ENCODE data around the gene ZSCAN9.

- TF ChIP-seq CTCF (IDR thresholded peaks at IDR 0.05; ENCODE audit: low read length) (no peak), EZH2 (optimal IDR thresholded peaks at IDR 0.05; ENCODE audit: low read depth, low read length) (no peak)
Measured at GRCh38 chr6:28206928-28207509, 18.1 kb upstream of the ZSCAN9 start.
